NT2/D1 (cell line): ENCODE results near the gene CDH8.

Experiments
- YY1 ChIP-seq: IDR thresholded peaks from 2 replicates; pipeline ENCODE4 v1.6.1; 2011; ENCODE audit not compliant: insufficient read length, insufficient read depth
- ZNF274 ChIP-seq: IDR thresholded peaks from 2 replicates; pipeline ENCODE4 v1.6.1; 2011; ENCODE audit warnings: mild to moderate bottlenecking, low read depth, low read length

- TF ChIP-seq YY1 (no peak), ZNF274 (no peak)
Observed at GRCh38 chr16:61993108-61993507, 43.1 kb downstream of the CDH8 start.
